Keratinocyte (primary cell): ENCODE results near the gene GRPEL2. TPM values are rescaled to one million over a fixed set of nuclear protein-coding genes. Genes with fewer than 3 reads are reported as not detected.

Experiments used
- DNase-seq: peaks from one replicate; pipeline ENCODE4 v3.0.0-alpha.2; 2011; ENCODE audit warnings: low read depth, missing footprints, low spot score
- FAIRE-seq: peaks from 2 replicates; lab custom pipeline; 2011; peaks lifted over from hg19 to GRCh38; lab: Jason Lieb, UNC
- H2AFZ ChIP-seq: 2 replicates; pipeline ENCODE4 v1.6.0; 2012; ENCODE audit warnings: low read length, control low read depth, inconsistent platforms; ENCODE audit not compliant: control insufficient read depth
- H3K27ac ChIP-seq: 2 replicates; pipeline ENCODE4 v1.5.1; 2011; ENCODE audit warnings: low read length; ENCODE audit not compliant: control insufficient read depth, insufficient read depth
- H3K27me3 ChIP-seq: 3 replicates; pipeline ENCODE4 v1.6.0; 2011; ENCODE audit warnings: low read length; ENCODE audit not compliant: control insufficient read depth, insufficient read depth; ENCODE audit errors: extremely low read depth
- H3K36me3 ChIP-seq, 2 experiments: 2 replicates in 1 of 2; 3 replicates in 1 of 2; pipeline ENCODE4 v1.5.1; 2011; ENCODE audit warnings: low read length in 2 of 2, mild to moderate bottlenecking in 1 of 2; ENCODE audit not compliant: control insufficient read depth in 2 of 2, insufficient read depth in 2 of 2; ENCODE audit errors: extremely low read depth in 1 of 2
- H3K4me1 ChIP-seq: 3 replicates; pipeline ENCODE4 v1.5.1; 2011; ENCODE audit warnings: low read length; ENCODE audit not compliant: control insufficient read depth, insufficient read depth; ENCODE audit errors: extremely low read depth
- H3K4me2 ChIP-seq: 3 replicates; pipeline ENCODE4 v1.6.0; 2011; ENCODE audit warnings: low read depth, low read length; ENCODE audit not compliant: control insufficient read depth, insufficient read depth; ENCODE audit errors: extremely low read depth
- H3K4me3 ChIP-seq, 3 experiments: fragments of 200-600 bp in 1 of 3; sonication (generic) in 1 of 3; 2 replicates in 2 of 3; 3 replicates in 1 of 3; pipeline ENCODE4 v1.5.1; 2011 to 2016; ENCODE audit warnings: low read length in 3 of 3, mild to moderate bottlenecking in 3 of 3, control low read depth in 2 of 3, inconsistent platforms in 1 of 3, low read depth in 1 of 3, mixed read lengths in 1 of 3, mixed run types in 1 of 3, moderate library complexity in 1 of 3; ENCODE audit not compliant: control insufficient read depth in 2 of 3, insufficient read depth in 2 of 3; ENCODE audit errors: extremely low read depth in 1 of 3
- H3K79me2 ChIP-seq: 2 replicates; pipeline ENCODE4 v1.6.0; 2012; ENCODE audit warnings: low read length; ENCODE audit not compliant: control insufficient read depth, insufficient read depth
- H3K9ac ChIP-seq: 3 replicates; pipeline ENCODE4 v1.6.0; 2011; ENCODE audit warnings: low read length; ENCODE audit not compliant: control insufficient read depth, insufficient read depth; ENCODE audit errors: extremely low read depth
- H3K9me1 ChIP-seq: 3 replicates; pipeline ENCODE4 v1.6.0; 2011; ENCODE audit warnings: low read length; ENCODE audit not compliant: control insufficient read depth, insufficient read depth; ENCODE audit errors: extremely low read depth
- H3K9me3 ChIP-seq: 2 replicates; pipeline ENCODE4 v1.5.1; 2012; ENCODE audit warnings: low read depth, low read length; ENCODE audit not compliant: control insufficient read depth
- H4K20me1 ChIP-seq: 3 replicates; pipeline ENCODE4 v1.6.0; 2011; ENCODE audit warnings: low read length; ENCODE audit not compliant: control insufficient read depth, insufficient read depth; ENCODE audit errors: extremely low read depth
- EZH2 ChIP-seq: IDR thresholded peaks from one replicate; pipeline ENCODE4 v1.6.1; 2012; ENCODE audit warnings: inconsistent platforms, mild to moderate bottlenecking, low read length, moderate library complexity
- dilution Hi-C: fragments of 300-500 bp; cut with MboI; formaldehyde crosslinking; loops from one replicate; pipeline ENCODE4 v1.7.0; 2020; ENCODE audit warnings: low sequenced_read_pairs; ENCODE audit not compliant: extremely low pct_ligation_motif_present
- polyA plus RNA-seq, 5 experiments: library from polyadenylated mRNA; depleted of rRNA in 3 of 5; stranded (reverse) in 3 of 5; stranded (forward) in 1 of 5; unstranded in 1 of 5; fragments of >200 nt; gene quantifications; 1 replicate in 1 of 5; 2 replicates in 3 of 5; 3 replicates in 1 of 5; pipeline versions ENCODE4 v1.2.1 to v1.2.3, GENCODE V29; 2011 to 2012; ENCODE audit warnings: missing spikeins in 2 of 5, low read depth in 1 of 5, low replicate concordance in 1 of 5
- TF ChIP-seq, protein P1 (sequence below), 3 experiments: IDR thresholded peaks in 1 of 3; conservative IDR thresholded peaks in 1 of 3; optimal IDR thresholded peaks in 1 of 3; 2 replicates in 2 of 3; 3 replicates in 1 of 3; pipeline versions ENCODE3 to v1.5.1; 2011; ENCODE audit warnings: low read length in 3 of 3, mild to moderate bottlenecking in 3 of 3, moderate library complexity in 2 of 3, control low read depth in 1 of 3, inconsistent platforms in 1 of 3; ENCODE audit not compliant: insufficient read depth in 2 of 3; ENCODE audit errors: extremely low read depth in 1 of 3

The GRPEL2 gene
- polyA plus RNA-seq, 1 donor (not counting 4 experiments of a cell fraction or from before 2014, with no cell fraction given), result 17.5 TPM

DNA sequence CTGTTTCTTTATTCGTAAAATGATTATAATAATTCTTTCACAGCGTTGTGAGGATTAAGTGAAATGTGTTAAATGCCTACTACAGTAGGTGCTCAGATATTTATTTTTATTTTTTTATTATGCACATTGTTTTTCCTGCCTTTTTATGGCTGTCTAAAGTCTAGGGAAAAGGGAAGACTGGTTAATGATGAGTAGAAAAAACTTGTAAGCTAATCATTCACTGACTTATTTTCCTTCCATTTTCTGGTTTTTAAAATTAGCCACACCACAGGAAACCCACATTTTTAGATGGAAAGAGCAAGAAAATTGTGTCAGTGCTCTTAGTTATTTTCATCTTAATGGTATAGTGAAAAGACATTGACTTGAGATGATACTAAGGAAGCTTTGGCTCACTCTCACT is 8.6 kb downstream of the GRPEL2 start:
- H3K27me3 ChIP-seq, result no peaks in the 10 kb centered on the region
- no peak overlapping the region for H3K4me2 ChIP-seq
- H3K4me1 ChIP-seq, result peaks cover 7% of the 10 kb centered on the region
- peaks cover 15 to 23% of the 10 kb centered on the region in 2 experiments for H3K36me3 ChIP-seq
- DNase-seq (no peak), FAIRE-seq (no peak)
- peaks cover 23% of the 10 kb centered on the region for H3K79me2 ChIP-seq
- dilution Hi-C loops, result no loop called here
- no peak overlapping the region for H3K9ac ChIP-seq
- no peak overlapping the region for H3K4me3 ChIP-seq
- no peak overlapping the region for H3K27ac ChIP-seq
- TF ChIP-seq, protein P1, sequence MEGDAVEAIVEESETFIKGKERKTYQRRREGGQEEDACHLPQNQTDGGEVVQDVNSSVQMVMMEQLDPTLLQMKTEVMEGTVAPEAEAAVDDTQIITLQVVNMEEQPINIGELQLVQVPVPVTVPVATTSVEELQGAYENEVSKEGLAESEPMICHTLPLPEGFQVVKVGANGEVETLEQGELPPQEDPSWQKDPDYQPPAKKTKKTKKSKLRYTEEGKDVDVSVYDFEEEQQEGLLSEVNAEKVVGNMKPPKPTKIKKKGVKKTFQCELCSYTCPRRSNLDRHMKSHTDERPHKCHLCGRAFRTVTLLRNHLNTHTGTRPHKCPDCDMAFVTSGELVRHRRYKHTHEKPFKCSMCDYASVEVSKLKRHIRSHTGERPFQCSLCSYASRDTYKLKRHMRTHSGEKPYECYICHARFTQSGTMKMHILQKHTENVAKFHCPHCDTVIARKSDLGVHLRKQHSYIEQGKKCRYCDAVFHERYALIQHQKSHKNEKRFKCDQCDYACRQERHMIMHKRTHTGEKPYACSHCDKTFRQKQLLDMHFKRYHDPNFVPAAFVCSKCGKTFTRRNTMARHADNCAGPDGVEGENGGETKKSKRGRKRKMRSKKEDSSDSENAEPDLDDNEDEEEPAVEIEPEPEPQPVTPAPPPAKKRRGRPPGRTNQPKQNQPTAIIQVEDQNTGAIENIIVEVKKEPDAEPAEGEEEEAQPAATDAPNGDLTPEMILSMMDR (optimal IDR thresholded peaks at IDR 0.05 in 1 of 3, IDR thresholded peaks at IDR 0.05 in 1 of 3, conservative IDR thresholded peaks at IDR 0.05 in 1 of 3; ENCODE audit: extremely low read depth in 1 of 3, insufficient read depth in 2 of 3, low read length in 3 of 3), result no peak
- TF ChIP-seq EZH2, result no peak
- H3K9me3 ChIP-seq, result no peaks in the 10 kb centered on the region
- peaks cover 7% of the 10 kb centered on the region for H4K20me1 ChIP-seq
- no peaks in the 10 kb centered on the region for H3K9me1 ChIP-seq
- no peak overlapping the region for H2AFZ ChIP-seq

DNA sequence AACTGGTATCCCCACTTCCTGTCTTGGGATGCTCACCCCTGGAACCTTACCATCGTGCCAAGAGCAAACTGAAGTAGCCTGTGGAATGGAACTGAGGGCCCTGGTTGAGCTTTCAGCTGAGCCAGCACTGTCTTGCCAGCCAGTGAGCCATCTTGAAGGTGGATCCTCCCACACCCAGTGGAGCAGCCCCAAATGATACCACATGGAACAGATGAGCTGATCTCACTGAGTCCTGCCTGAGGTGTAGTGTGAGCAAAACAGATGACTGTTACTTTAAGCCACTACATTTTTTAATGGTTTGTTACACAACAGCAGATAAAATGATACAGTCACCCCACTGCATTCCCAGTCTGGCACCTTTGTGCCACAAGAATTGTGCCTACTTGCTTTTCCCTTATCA is 10.4 kb downstream of the GRPEL2 start:
- Histone ChIP-seq H3K9me3 (no peaks in the 10 kb centered on the region), H3K9ac (no peak overlapping the region), H3K27me3 (no peaks in the 10 kb centered on the region), H4K20me1 (peaks cover 4% of the 10 kb centered on the region), H3K79me2 (peaks cover 12% of the 10 kb centered on the region), H3K4me2 (no peak overlapping the region), H2AFZ (no peak overlapping the region), H3K4me1 (peaks cover 7% of the 10 kb centered on the region), H3K9me1 (no peaks in the 10 kb centered on the region), H3K36me3 (peaks cover 6 to 7% of the 10 kb centered on the region in 2 experiments), H3K27ac (no peak overlapping the region), H3K4me3 (no peak overlapping the region)
- DNase-seq (no peak), FAIRE-seq (no peak)
- no peak for TF ChIP-seq EZH2
- TF ChIP-seq, protein P1 (optimal IDR thresholded peaks at IDR 0.05 in 1 of 3, IDR thresholded peaks at IDR 0.05 in 1 of 3, conservative IDR thresholded peaks at IDR 0.05 in 1 of 3; ENCODE audit: extremely low read depth in 1 of 3, insufficient read depth in 2 of 3, low read length in 3 of 3), result no peak
- dilution Hi-C loops, result no loop called here
